A549 treated with ZK216348 at 1 μM for 4 hours (cell line): ENCODE data around the gene TGFBI. TPM values are rescaled to one million over a fixed set of nuclear protein-coding genes. Genes with fewer than 3 reads are reported as not detected.

Experiments used
- total RNA-seq: library from RNA; stranded (reverse); fragments of 200-300 nt; extraction: Qiagen RNA extraction; gene quantifications from 5 replicates; pipeline ENCODE4 v1.2.3, GENCODE V29; 2022; ENCODE audit warnings: low read depth

Gene TGFBI
- 1,493 to 2,078 TPM (median 1,745 TPM) in 5 replicates for total RNA-seq

DNA sequence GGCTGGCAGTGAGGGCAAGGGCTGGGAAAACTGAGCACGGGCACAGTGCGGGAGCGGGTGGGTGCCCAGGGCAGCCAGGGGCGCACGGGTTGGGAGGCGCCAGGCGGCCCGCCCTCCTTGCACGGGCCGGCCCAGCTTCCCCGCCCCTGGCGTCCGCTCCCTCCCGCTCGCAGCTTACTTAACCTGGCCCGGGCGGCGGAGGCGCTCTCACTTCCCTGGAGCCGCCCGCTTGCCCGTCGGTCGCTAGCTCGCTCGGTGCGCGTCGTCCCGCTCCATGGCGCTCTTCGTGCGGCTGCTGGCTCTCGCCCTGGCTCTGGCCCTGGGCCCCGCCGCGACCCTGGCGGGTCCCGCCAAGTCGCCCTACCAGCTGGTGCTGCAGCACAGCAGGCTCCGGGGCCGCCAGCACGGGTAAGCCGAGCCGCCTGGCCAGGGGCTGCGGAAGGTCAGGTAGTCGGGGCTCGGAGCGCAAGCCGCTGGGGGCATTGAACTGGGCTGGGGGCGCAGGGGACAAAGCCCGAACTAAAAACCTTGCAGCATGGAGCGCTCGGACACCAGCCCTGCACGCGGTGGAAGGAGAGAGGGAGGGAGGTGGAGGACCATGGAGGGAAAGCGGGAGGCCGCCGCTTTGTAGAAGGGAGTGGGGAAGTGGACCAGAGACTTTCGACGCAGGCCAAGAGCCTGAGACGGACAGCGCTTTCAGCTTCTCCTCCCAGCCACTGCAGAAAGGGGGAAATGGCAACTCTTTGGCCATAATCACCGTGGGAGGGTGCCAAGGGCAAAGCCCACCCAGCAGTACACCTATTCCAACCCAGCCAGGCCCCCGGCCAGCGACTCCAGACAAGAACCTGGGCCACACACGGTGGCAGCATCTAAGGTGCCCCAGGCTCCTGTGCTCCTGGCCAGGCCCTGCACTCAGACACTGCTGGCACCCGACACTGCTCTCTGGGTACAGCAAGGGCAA lies at the start of gene TGFBI:
TSS of gene TGFBI (plus strand) at position 207 of the 961 bp plus-strand sequence. CDS start at position 275, 68 bp downstream.

Other genes starting within 250 kb of the TGFBI start
- 0.22 TPM in 1 of 5 replicates, not detected in the others for gene SLC25A48, start 194.3 kb upstream of the TGFBI start, total RNA-seq
- gene IL9, start 133.1 kb upstream of the TGFBI start, total RNA-seq: not detected in 5 replicates
- gene LECT2, start 74.0 kb upstream of the TGFBI start, total RNA-seq: not detected in 5 replicates
- gene SMAD5, start 103.9 kb downstream of the TGFBI start, total RNA-seq: 19.9 to 36.7 TPM (median 28.3 TPM) in 5 replicates
- not detected in 5 replicates for gene SMIM32, start 164.2 kb downstream of the TGFBI start, total RNA-seq